GM15510 (cell line): ENCODE results near the gene NDUFAF2.

ENCODE experiments used
- POLR2A ChIP-seq: IDR thresholded peaks from 3 replicates; pipeline ENCODE4 v1.6.1; 2011; ENCODE audit warnings: borderline replicate concordance; ENCODE audit not compliant: insufficient read length; ENCODE audit errors: extremely low read depth

Gene NDUFAF2

GRCh38 chr5:60978968-60979367, 34.0 kb downstream of the NDUFAF2 start:
- TF ChIP-seq POLR2A: no peak

GRCh38 chr5:60980511-60980910, 35.5 kb downstream of the NDUFAF2 start:
- TF ChIP-seq POLR2A: no peak

GRCh38 chr5:60989790-60990189, 44.8 kb downstream of the NDUFAF2 start:
- no peak for TF ChIP-seq POLR2A

GRCh38 chr5:60992871-60993270, 47.9 kb downstream of the NDUFAF2 start:
- TF ChIP-seq POLR2A: no peak

DNA sequence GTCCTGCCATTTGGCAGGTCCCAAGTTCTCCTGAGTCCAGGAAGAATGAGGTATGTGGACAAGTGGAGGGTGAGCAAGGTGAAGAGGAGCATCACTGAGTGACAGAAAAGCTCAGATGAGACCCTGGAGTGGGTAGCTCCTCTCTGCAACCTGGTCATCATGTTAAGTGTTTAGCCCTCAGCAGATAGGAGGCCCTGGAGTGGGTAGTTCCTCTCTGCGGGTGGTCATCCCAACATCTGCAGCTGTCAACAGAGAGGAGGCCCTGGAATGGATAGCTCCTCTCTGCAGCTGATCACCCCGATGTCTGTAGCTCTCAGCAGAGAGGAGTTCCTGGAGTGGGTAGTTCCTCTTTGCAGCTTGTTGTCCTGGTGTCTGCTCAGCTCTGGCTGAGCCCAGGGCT, 48.4 kb downstream of the NDUFAF2 start:
- TF ChIP-seq POLR2A: no peak

DNA sequence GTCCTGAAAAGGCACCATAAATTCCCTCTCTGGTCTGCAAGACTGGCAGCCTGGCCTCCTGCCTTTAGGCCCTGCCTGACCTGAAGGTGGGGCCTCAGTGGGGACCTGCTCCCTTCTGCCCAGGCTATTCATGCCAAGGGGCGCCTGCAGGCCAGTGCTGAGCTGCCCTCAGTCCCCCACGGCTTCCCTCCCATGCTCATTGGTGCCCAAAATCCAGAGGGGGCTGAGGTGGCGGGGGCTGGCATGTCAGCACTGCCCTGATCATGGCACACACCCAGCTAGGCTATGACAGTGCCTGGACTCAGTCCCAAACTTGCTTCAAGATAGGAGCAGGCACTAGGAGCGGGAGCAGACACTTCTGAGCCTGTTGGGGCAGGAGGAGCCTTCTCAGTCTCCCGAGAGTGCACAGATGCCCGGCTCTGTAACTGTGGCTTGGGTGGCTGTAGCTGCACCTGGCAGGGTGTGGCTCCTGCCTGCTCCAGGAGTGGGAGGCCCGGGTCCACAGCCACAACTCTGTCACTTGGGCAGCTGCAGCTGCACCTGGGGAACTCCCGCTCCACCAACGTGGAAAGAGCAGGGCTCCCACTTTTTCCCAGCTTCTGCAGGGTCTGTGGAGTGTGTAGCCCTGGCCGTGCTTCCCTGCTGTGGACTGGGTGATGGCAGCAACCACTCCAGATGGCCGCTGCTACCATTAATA, 49.0 kb downstream of the NDUFAF2 start:
- no peak for TF ChIP-seq POLR2A

GRCh38 chr5:60996368-60996767, 51.4 kb downstream of the NDUFAF2 start:
- no peak for TF ChIP-seq POLR2A

GRCh38 chr5:60997721-60998120, 52.7 kb downstream of the NDUFAF2 start:
- TF ChIP-seq POLR2A: no peak

DNA sequence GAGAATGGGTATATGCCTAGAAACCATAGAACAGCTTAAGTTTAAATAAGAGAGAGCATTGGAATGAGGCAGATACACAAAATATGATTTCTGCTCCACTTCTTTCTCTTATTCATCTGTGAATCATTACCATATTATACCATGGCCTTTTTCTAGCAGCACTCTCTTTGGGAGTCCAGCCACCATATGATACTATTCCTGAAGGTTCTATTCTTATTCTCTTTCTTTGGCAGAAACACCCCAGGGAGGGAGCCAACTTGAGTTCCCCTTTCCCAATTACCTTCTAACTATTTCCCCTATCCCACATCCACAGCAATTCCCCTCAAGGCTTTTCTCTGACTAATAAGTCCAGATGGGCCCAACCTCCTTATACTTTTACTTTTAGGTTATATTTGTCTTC, 55.9 kb downstream of the NDUFAF2 start:
- no peak for TF ChIP-seq POLR2A

DNA sequence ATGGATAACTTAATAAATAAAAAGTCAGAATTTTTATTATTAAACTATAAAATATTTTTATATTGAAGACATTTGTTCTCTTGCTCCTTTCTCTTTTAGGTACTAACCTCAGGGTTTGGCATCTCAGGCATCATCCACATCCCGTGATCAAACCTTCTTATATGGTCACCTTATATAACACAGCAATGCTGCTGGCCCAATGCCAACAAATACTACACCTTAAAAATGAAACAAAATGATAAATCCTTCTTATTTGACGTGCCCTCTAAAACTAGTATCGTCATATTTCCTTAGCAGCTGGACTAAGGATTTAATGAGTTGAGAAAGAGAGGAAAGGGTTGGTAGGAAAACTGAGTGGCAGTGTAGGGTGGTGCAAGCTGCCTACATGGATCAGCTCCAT, 56.6 kb downstream of the NDUFAF2 start:
- no peak for TF ChIP-seq POLR2A

GRCh38 chr5:61002611-61003355, 57.8 kb downstream of the NDUFAF2 start:
- TF ChIP-seq POLR2A: no peak

DNA sequence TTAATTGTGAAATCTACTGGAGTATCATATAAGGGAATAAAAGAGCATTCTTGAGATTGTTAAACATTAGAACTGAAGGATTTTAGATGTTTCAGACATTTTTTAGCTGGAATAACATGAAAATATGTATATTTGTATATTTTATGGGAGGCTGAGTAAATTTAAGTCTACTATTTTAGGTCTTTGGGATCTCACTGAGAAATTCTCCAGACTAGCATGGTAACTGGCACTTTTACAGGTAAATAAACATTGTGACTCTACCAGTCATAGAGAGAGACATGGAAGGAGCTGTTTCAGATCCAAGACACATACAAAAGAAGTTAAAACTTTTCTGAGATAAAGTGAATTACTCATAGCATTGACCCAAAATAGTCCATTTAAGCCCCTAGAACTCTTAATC, 59.4 kb downstream of the NDUFAF2 start:
- TF ChIP-seq POLR2A: no peak

- no peak for TF ChIP-seq POLR2A
Observed at GRCh38 chr5:61009907-61010306, 64.9 kb downstream of the NDUFAF2 start.

GRCh38 chr5:61010467-61011454, 65.8 kb downstream of the NDUFAF2 start:
- TF ChIP-seq POLR2A: no peak

DNA sequence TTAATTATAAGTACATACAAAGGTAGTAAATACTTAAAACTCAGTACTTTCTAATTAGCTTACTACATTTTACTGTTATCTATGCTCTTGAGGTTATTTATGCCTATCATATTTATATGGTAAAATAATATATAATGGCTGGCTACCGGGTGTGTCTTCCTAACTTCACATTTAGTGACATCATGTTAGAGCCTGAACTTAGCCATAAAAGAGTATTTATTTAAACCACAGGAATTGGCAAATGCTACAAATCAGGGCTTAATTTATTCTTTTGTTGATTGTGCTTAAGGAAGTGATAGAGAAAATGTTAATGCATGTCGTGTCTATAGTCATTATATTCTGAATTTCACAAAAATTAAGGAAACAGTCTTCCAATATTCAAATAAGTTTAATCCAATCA, 73.1 kb downstream of the NDUFAF2 start:
- TF ChIP-seq POLR2A: no peak
